Memory B cell (primary cell): ENCODE measurements around the gene NEK11.
A peak's percentile ranks its signal among the peaks of the same experiment; 100 is the strongest.
"Not testable (repeated sequence)": the region's sequence is repeated elsewhere in the genome, so short reads cannot be mapped to it uniquely, and the experiment has no call there.

Source experiments
- ATAC-seq: fragments of 150-1000 bp; cut with Tn5 transposase; 2 replicates; pipeline ENCODE4 v1.10.0; 2021; ENCODE audit warnings: low read depth, mild to moderate bottlenecking, moderate library complexity
- DNase-seq, 2 donors: peaks; one replicate each; pipeline ENCODE4 v3.0.0; 2022; ENCODE audit warnings: low spot score in 2 of 2
- H3K27ac Mint-ChIP-seq: one replicate; pipeline ENCODE4 v1.8.0; 2022; ENCODE audit warnings: mild to moderate bottlenecking, moderate library complexity, mixed read lengths
- H3K27me3 Mint-ChIP-seq: one replicate; pipeline ENCODE4 v1.8.0; 2022; ENCODE audit warnings: mixed read lengths
- H3K36me3 Mint-ChIP-seq: one replicate; pipeline ENCODE4 v1.8.0; 2022; ENCODE audit warnings: mild to moderate bottlenecking, mixed read lengths
- H3K4me1 Mint-ChIP-seq: one replicate; pipeline ENCODE4 v1.8.0; 2022; ENCODE audit warnings: mixed read lengths
- H3K4me3 Mint-ChIP-seq: one replicate; pipeline ENCODE4 v1.8.0; 2022; ENCODE audit warnings: mild to moderate bottlenecking, moderate library complexity, mixed read lengths
- H3K9me3 Mint-ChIP-seq: one replicate; pipeline ENCODE4 v1.8.0; 2022; ENCODE audit warnings: mixed read lengths

Gene NEK11

GRCh38 chr3:131363275-131363674 is 336.6 kb downstream of the NEK11 start:
- DNase-seq (no peak), ATAC-seq (no peak)
- no peaks in the 10 kb centered on the region for H3K36me3 Mint-ChIP-seq
- H3K9me3 Mint-ChIP-seq, result no peaks in the 10 kb centered on the region
- H3K27ac Mint-ChIP-seq, result no peak overlapping the region
- H3K4me3 Mint-ChIP-seq, result no peak overlapping the region
- H3K4me1 Mint-ChIP-seq, result peaks cover 10% of the 10 kb centered on the region
- peaks cover 10% of the 10 kb centered on the region for H3K27me3 Mint-ChIP-seq

GRCh38 chr3:131370935-131371687 is 344.4 kb downstream of the NEK11 start:
- Mint-ChIP-seq H3K9me3 (no peaks in the 10 kb centered on the region), H3K36me3 (no peaks in the 10 kb centered on the region), H3K27ac (peak overlapping the region; percentile 17), H3K27me3 (no peaks in the 10 kb centered on the region), H3K4me1 (peaks cover 5% of the 10 kb centered on the region), H3K4me3 (peak overlapping the region; percentile 62)
- ATAC-seq, result peak; percentile 45
- no peak for DNase-seq

DNA sequence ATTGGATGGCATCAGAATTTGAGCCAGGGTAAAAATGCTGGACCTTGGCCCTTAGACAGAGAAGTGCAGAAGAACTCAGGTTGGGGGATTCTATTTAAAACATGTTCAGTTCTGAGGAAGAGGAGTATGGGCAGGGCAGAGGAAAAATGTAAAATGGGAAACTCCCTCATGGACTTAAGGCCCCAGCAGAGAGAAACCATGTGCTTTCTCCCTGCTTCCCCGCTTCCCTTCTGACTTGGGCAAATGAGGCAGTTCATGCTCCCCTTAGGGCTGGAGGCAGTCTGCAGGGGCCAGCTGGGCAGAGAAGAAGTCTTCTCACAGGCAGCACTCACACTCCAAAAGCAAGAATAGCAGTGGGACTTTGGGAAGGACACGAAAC is 345.0 kb downstream of the NEK11 start:
- ATAC-seq, result no peak
- no peaks in the 10 kb centered on the region for H3K9me3 Mint-ChIP-seq
- peak overlapping the region; percentile 17 for H3K27ac Mint-ChIP-seq
- peaks cover 5% of the 10 kb centered on the region for H3K4me1 Mint-ChIP-seq
- H3K36me3 Mint-ChIP-seq, result no peaks in the 10 kb centered on the region
- H3K4me3 Mint-ChIP-seq, result no peak overlapping the region
- no peak for DNase-seq
- H3K27me3 Mint-ChIP-seq, result no peaks in the 10 kb centered on the region

DNA sequence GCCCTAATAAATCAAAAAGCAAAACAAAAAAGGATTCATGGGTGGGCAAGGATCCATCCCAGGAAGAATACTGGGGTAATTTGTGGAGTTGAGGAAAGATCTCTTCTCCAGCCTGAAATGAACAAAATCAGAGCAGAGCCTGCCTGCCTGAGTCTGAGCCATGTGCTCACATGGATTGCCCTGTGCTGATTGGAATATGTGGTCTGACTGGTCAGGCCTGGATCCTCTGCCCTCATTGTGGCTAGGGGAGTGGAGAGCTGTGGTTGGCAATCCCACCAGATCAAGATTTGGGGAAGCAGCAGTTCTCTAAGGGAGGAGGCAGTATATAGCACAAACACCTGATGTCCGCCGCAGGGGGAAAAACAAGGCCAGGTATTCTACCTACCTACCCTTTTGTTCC is 348.1 kb downstream of the NEK11 start:
- Mint-ChIP-seq H3K4me3 (no peak overlapping the region), H3K27me3 (no peaks in the 10 kb centered on the region), H3K9me3 (no peaks in the 10 kb centered on the region), H3K4me1 (peaks cover 5% of the 10 kb centered on the region), H3K36me3 (no peaks in the 10 kb centered on the region), H3K27ac (no peak overlapping the region)
- ATAC-seq (no peak), DNase-seq (no peak)

GRCh38 chr3:131380821-131381444 is 354.3 kb downstream of the NEK11 start:
- not testable (repeated sequence) for H3K9me3 Mint-ChIP-seq, DNase-seq, ATAC-seq, H3K27me3 Mint-ChIP-seq
- Mint-ChIP-seq H3K4me3 (peak overlapping the region; percentile 96), H3K36me3 (peaks cover 15% of the 10 kb centered on the region), H3K4me1 (peaks cover 23% of the 10 kb centered on the region), H3K27ac (peak overlapping the region; percentile 92)

- no peaks in the 10 kb centered on the region for H3K9me3 Mint-ChIP-seq
- H3K36me3 Mint-ChIP-seq, result peaks cover 18% of the 10 kb centered on the region
- peak within 1 kb of the TSS; percentile 92 for H3K27ac Mint-ChIP-seq
- peak within 1 kb of the TSS; percentile 96 for H3K4me3 Mint-ChIP-seq
- peaks cover 30% of the 10 kb centered on the region for H3K4me1 Mint-ChIP-seq
- no peaks in the 10 kb centered on the region for H3K27me3 Mint-ChIP-seq
- ATAC-seq (peak; percentile 97), DNase-seq (peak; percentile 94 to 98)
These were observed 355.0 kb downstream of the NEK11 start, which contains the start of gene NUDT16 for GRCh38 chr3:131381445-131382291. TSS of gene NUDT16 (plus strand) at chr3:131381774. CDS start at chr3:131381805, 31 bp downstream.

GRCh38 chr3:131386429-131387165 is 359.9 kb downstream of the NEK11 start:
- no peak for ATAC-seq
- peak overlapping the region; percentile 4 for H3K27ac Mint-ChIP-seq
- H3K9me3 Mint-ChIP-seq, result no peaks in the 10 kb centered on the region
- H3K27me3 Mint-ChIP-seq, result no peaks in the 10 kb centered on the region
- H3K4me3 Mint-ChIP-seq, result no peak overlapping the region
- H3K4me1 Mint-ChIP-seq, result peaks cover 24% of the 10 kb centered on the region
- no peak for DNase-seq
- peaks cover 18% of the 10 kb centered on the region for H3K36me3 Mint-ChIP-seq

DNA sequence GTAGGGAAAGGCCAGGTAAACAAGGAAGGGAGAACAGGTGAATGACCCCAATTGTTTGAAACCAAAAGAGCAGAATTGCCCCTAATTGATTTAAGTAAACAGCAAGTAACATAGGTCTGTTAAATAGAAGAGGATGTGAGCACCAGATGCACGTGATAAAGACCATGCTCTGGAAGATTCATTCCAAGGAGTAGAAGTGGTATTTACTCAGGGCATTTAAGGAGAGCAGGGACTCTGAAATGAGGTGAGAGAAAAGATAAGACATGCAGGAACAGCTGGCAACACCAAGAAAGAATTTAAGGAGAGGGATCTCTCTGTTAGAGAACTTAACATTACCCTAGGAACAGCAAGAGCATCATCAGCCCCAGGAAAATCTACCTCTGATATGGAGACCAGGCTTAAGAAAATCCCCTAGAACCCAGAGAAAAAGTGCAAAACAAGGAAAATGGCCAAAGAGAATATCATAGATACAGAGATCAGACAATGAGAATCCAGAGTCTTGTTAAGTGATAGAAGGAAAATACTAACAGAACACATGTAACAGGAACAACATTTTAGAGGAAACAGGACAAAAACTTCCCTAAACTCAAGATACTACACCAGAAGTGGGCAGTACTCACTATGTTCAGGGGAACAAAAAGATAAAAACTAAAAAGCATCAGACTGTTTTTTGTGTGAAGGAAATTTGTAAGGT is 361.3 kb downstream of the NEK11 start:
- H3K4me3 Mint-ChIP-seq, result no peak overlapping the region
- no peak for ATAC-seq

GRCh38 chr3:131388490-131388799 is 361.8 kb downstream of the NEK11 start:
- H3K27me3 Mint-ChIP-seq, result no peaks in the 10 kb centered on the region
- H3K9me3 Mint-ChIP-seq, result no peaks in the 10 kb centered on the region
- DNase-seq (no peak), ATAC-seq (no peak)
- peaks cover 18% of the 10 kb centered on the region for H3K36me3 Mint-ChIP-seq
- no peak overlapping the region for H3K4me3 Mint-ChIP-seq
- no peak overlapping the region for H3K27ac Mint-ChIP-seq
- peaks cover 19% of the 10 kb centered on the region for H3K4me1 Mint-ChIP-seq

More for the DNA sequence above, 361.3 kb downstream of the NEK11 start:
- H3K9me3 Mint-ChIP-seq, result no peaks in the 10 kb centered on the region
- H3K4me1 Mint-ChIP-seq, result peaks cover 19% of the 10 kb centered on the region
- DNase-seq, result no peak
- no peak overlapping the region for H3K27ac Mint-ChIP-seq
- H3K36me3 Mint-ChIP-seq, result peaks cover 18% of the 10 kb centered on the region
- no peaks in the 10 kb centered on the region for H3K27me3 Mint-ChIP-seq

DNA sequence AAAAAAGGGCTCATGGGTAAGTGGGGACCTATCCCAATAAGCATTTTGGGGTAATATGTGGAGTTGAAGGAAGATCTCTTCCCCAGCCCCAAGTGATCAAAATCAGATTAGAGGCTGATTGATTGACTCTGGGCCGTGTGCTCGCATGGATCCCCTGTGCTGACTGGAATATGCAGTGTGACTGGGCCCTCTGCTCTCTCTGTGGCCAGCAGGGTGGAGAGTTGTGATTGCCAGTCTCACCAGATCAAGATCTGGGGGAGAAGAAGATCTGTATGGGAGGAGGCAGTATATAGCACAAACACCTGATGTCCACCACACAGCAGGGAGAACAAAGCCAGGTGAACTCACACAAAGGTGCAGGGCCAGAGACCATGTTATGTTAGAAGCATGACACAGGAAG is 363.7 kb downstream of the NEK11 start:
- no peak overlapping the region for H3K4me3 Mint-ChIP-seq
- ATAC-seq (no peak), DNase-seq (no peak)
- H3K36me3 Mint-ChIP-seq, result peaks cover 4% of the 10 kb centered on the region
- H3K27me3 Mint-ChIP-seq, result no peaks in the 10 kb centered on the region
- no peak overlapping the region for H3K27ac Mint-ChIP-seq
- peaks cover 9% of the 10 kb centered on the region for H3K4me1 Mint-ChIP-seq
- no peaks in the 10 kb centered on the region for H3K9me3 Mint-ChIP-seq

DNA sequence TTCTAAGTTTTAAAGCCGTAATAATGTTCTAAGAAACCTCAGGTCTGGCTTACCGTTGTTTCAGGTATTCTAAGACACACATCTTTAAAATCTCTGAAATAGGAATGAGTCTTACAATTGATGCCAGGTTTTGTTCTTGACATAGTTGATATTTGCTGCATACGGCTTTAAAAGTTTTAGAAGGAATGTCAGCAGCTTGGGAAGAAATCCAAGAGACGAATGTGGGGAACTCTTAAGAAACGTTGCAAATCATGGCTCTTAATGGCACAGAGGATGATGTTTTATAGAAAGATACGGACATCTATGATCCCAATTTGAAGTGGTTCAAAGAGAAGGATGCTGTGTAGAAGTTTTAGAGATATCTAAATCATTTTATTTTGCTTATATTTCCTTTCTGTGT is 366.4 kb downstream of the NEK11 start:
- Mint-ChIP-seq H3K27ac (no peak overlapping the region), H3K4me3 (no peak overlapping the region), H3K9me3 (no peaks in the 10 kb centered on the region), H3K4me1 (no peaks in the 10 kb centered on the region), H3K36me3 (no peaks in the 10 kb centered on the region), H3K27me3 (peaks cover 1% of the 10 kb centered on the region)
- ATAC-seq, result no peak
- DNase-seq, result no peak

- peaks cover 1% of the 10 kb centered on the region for H3K27me3 Mint-ChIP-seq
- no peak for ATAC-seq
- no peaks in the 10 kb centered on the region for H3K9me3 Mint-ChIP-seq
- no peak overlapping the region for H3K4me3 Mint-ChIP-seq
- no peak for DNase-seq
- no peaks in the 10 kb centered on the region for H3K4me1 Mint-ChIP-seq
- H3K27ac Mint-ChIP-seq, result no peak overlapping the region
- H3K36me3 Mint-ChIP-seq, result no peaks in the 10 kb centered on the region
These were observed 367.2 kb downstream of the NEK11 start for GRCh38 chr3:131393868-131394267.

DNA sequence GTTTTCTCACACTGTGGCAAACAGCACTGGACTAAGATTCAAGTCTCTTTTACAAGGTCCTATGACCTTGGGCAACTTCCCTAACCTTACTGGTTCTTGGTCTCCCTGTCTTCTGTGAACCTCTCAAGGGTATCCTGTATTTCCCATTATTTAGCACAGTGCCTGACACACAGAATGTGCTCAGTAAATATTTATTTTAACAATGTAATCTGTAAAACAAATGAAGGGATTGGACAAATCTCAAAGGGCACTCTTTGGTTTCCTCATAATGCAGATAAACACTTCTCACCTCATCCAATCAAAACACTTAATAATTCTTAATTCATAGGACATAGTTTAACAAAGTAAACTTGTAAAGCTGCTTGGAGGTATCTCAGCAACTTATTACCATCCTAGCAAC is 367.7 kb downstream of the NEK11 start:
- Mint-ChIP-seq H3K36me3 (no peaks in the 10 kb centered on the region), H3K4me3 (no peak overlapping the region), H3K27ac (no peak overlapping the region), H3K4me1 (no peaks in the 10 kb centered on the region), H3K27me3 (peaks cover 1% of the 10 kb centered on the region), H3K9me3 (no peaks in the 10 kb centered on the region)
- no peak for ATAC-seq
- DNase-seq, result no peak
